ENCODE results near the gene FAM120C.

Gene FAM120C

DNA sequence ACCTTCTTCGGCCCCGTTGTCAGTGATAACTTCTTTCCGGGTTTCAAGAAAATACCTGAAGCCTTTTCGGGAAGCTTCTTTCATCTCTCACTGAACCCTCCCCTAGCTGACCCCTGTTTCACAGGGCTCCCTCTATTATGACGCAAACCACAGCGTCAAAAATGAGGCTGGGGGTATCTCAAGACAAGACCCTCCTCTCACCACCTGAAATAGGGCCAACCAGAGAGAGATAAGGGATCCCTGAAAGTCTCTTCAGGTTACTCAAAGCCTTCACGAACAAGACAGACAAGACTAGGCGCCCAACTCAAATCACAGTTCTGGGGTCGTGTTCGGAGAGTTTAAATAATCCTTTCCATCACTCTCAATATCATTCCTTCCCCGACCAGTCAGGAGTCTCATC, 140.0 kb downstream of the FAM120C start:
- Histone ChIP-seq H3K9me3 (replicated peaks in 1 of 11) (peaks cover 0 to 14% (median 11%) of the 10 kb centered on the region in 11 experiments; a peak in 12 of 22 replicates), H3K4me1 (peaks cover 0 to 19% (median 14%) of the 10 kb centered on the region in 10 experiments; a peak in 16 of 20 replicates), H3K4me2 (peak overlapping the region; percentile 67 to 86 (median 76)), H3K27ac (peak overlapping the region; percentile 87 to 98 (median 96); a peak in 21 of 22 replicates), H3K27me3 (peaks cover 37 to 78% (median 51%) of the 10 kb centered on the region in 11 experiments), H4K20me1 (peaks cover 0 to 4% (median 0%) of the 10 kb centered on the region in 11 experiments; a peak in 4 of 22 replicates), H3K36me3 (peaks cover 12 to 44% (median 30%) of the 10 kb centered on the region in 11 experiments; a peak in 21 of 22 replicates), H3K9ac (peak overlapping the region; percentile 87 to 99 (median 96)), H3K4me3 (peak overlapping the region; percentile 64 to 81 (median 76))
- TF ChIP-seq Cebpa-rat (IDR thresholded peaks at IDR 0.05), result no peak

DNA sequence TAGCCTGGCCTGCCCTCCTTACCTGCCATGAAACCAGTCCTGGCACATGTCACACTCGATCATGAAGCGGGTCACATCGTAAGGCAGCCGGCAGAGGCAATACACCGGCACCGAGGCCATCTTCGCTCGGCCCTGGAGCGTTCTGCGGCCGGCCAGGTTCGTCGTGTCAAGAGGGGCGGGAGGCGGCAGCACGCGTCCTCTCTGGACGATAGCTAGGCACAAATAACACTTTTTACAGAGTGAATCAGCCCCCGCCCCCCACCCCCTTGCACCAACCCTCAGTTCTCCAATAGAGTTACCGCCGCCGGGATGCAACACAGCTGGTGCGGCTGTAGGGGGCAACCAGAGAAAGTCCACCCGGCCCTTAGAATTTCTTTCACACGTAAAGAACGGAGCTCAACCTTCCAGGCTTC, 140.4 kb downstream of the FAM120C start:
- peaks cover 12 to 47% (median 34%) of the 10 kb centered on the region in 11 experiments; a peak in 21 of 22 replicates for H3K36me3 ChIP-seq
- H3K27ac ChIP-seq, result 0 out of 22 replicates have a peak overlapping the region, but pooled peaks of 1 of the 11 experiments have one; percentile 29
- peak overlapping the region; percentile 64 to 81 (median 76); a peak in 19 of 20 replicates for H3K4me3 ChIP-seq
- H4K20me1 ChIP-seq, result peaks cover 0 to 4% (median 0%) of the 10 kb centered on the region in 11 experiments; a peak in 4 of 22 replicates
- peaks cover 0 to 14% (median 11%) of the 10 kb centered on the region in 11 experiments; a peak in 12 of 22 replicates for H3K9me3 ChIP-seq (replicated peaks in 1 of 11)
- peak overlapping the region in 10 of 11 experiments; percentile 13 to 99 (median 96); a peak in 16 of 22 replicates for H3K9ac ChIP-seq
- H3K27me3 ChIP-seq, result peaks cover 38 to 79% (median 54%) of the 10 kb centered on the region in 11 experiments
- H3K4me1 ChIP-seq, result peaks cover 0 to 19% (median 14%) of the 10 kb centered on the region in 10 experiments; a peak in 16 of 20 replicates
- peak overlapping the region; percentile 27 to 86 (median 71); a peak in 19 of 22 replicates for H3K4me2 ChIP-seq
- TF ChIP-seq Cebpa-rat (IDR thresholded peaks at IDR 0.05), result no peak

DNA sequence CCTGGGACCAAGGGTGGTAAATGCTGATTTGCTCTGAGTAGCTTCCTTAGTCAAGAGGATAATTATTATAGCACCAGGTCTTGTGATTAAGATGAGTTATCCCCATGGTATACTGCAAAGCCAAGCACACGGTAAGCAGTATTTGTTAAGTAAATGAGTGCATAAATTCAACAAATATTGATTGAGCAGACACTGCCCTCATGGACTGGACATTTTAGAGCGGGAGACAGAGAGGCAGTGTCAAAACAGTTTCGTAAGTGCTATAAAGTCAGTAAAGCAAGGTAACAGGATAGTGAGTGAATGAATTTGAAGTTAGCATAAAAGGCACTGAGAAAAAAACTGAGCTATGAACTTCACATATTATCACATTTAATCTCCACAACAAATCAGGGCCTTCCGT, 152.7 kb downstream of the FAM120C start:
- H3K4me3 ChIP-seq, result no peak overlapping the region
- H3K27me3 ChIP-seq, result peaks cover 75 to 100% (median 97%) of the 10 kb centered on the region in 11 experiments
- no peak overlapping the region for H3K9ac ChIP-seq
- TF ChIP-seq Cebpa-rat (IDR thresholded peaks at IDR 0.05), result no peak
- H4K20me1 ChIP-seq, result peaks cover 0 to 21% (median 0%) of the 10 kb centered on the region in 11 experiments; a peak in 9 of 22 replicates
- H3K4me1 ChIP-seq, result no peaks in the 10 kb centered on the region
- no peaks in the 10 kb centered on the region for H3K9me3 ChIP-seq (replicated peaks in 1 of 11)
- peaks cover 35 to 93% (median 68%) of the 10 kb centered on the region in 11 experiments for H3K36me3 ChIP-seq
- no peak overlapping the region for H3K27ac ChIP-seq
- no peak overlapping the region for H3K4me2 ChIP-seq

DNA sequence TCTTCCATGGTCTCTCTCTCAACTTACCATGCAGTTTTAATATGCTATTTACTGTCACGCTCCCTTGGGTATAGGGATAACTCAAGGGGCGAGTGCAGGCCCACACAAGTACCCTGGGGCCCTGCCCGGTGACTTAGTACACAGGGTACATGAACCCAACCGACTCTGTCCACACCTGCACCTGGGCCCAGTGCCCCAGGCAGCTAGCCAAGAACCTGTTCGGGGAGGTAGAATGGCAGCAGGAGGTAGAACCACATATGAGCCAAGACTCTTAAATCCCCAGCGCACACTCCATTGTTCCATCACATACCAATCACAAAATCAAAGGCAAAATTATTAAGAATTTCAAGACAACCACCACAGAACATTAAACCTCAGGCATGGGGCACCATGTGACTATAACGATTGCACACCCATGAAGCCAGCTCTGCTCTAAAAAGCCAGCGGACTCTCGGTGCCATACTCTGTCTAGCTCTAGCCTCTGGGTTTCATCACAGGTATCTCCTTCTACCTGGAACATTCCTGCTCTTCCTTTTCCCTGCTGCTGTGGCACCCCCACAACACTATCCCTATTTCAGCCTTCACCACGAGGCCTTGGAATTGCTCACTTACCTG, 153.4 kb downstream of the FAM120C start:
- no peaks in the 10 kb centered on the region for H3K9me3 ChIP-seq (replicated peaks in 1 of 11)
- H3K27me3 ChIP-seq, result peaks cover 75 to 97% (median 94%) of the 10 kb centered on the region in 11 experiments
- H3K4me2 ChIP-seq, result no peak overlapping the region
- H3K4me1 ChIP-seq, result no peaks in the 10 kb centered on the region
- no peak overlapping the region for H3K27ac ChIP-seq
- no peak overlapping the region for H3K9ac ChIP-seq
- no peak overlapping the region for H3K4me3 ChIP-seq
- no peak for TF ChIP-seq Cebpa-rat (IDR thresholded peaks at IDR 0.05)
- peaks cover 0 to 21% (median 0%) of the 10 kb centered on the region in 11 experiments; a peak in 9 of 22 replicates for H4K20me1 ChIP-seq
- H3K36me3 ChIP-seq, result peaks cover 35 to 86% (median 63%) of the 10 kb centered on the region in 11 experiments

GRCh38 chrX:54024350-54024749, 158.7 kb downstream of the FAM120C start:
- Histone ChIP-seq H3K4me3 (no peak overlapping the region), H3K27ac (no peak overlapping the region), H3K9me3 (replicated peaks in 1 of 11) (no peaks in the 10 kb centered on the region), H4K20me1 (peaks cover 0 to 19% (median 0%) of the 10 kb centered on the region in 11 experiments; a peak in 6 of 22 replicates), H3K27me3 (peaks cover 71 to 96% (median 91%) of the 10 kb centered on the region in 11 experiments), H3K4me1 (no peaks in the 10 kb centered on the region), H3K9ac (no peak overlapping the region), H3K36me3 (peaks cover 31 to 83% (median 50%) of the 10 kb centered on the region in 11 experiments), H3K4me2 (no peak overlapping the region)
- TF ChIP-seq Cebpa-rat (IDR thresholded peaks at IDR 0.05), result no peak
